ENCODE data around the gene ERC1.

Gene ERC1

DNA sequence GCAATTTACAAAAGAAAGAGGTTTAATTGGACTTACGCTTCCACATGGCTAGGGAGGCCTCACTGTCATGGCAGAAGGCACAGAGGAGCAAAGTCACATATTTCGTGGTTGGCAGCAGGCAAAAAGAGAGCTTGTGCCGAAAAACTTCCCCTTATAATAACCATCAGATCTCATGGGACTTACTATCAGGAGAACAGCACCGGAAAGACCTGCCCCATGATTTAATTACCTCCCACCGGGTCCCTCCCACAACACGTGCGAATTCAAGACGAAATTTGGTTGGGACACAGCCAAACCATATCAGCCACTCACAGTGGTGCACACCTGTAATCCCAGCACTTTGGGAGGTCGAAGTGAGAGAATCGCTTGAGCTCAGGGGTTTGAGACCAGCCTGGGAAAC is 534.8 kb downstream of the ERC1 start:
- no peak for DNase-seq

DNA sequence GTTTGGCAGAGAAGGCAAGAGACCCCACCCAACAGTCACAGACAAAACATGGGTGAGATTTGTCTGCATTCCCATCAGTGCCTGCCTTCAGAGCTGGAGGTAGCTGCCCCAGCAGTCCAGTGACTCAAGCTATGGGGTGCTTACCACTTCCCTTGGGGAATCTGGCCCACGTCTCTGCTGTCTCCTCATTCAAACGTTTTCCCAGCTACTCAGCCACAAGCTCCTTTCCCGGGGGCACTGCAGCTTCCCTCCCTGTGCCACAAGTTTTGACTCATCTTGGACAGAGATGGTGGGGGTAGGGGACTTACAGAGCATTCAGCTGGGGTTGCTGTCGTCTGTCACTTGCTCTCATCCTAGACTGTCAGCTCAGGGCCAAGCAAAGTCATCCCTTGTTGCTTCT is 536.8 kb downstream of the ERC1 start:
- DNase-seq: no peak

DNA sequence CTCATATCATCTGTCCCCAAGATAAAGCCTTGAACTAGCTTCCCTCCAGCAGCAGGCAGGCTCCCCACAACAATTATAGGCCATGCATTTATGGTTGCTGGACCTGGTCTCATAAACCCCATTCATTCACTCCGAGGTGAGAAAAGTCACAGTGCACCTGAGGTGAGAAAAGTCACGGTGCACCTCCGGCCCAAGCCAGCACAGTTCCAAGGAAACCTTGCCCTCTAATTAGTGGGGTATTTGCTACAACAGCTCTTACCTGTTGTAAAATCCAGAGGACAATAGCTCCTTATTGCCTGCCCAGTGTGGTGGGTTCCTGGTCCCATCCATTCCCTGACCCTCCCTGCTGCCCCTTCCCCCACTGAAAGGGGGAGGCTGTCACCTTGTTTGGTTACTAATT is 537.8 kb downstream of the ERC1 start:
- no peak for DNase-seq

DNA sequence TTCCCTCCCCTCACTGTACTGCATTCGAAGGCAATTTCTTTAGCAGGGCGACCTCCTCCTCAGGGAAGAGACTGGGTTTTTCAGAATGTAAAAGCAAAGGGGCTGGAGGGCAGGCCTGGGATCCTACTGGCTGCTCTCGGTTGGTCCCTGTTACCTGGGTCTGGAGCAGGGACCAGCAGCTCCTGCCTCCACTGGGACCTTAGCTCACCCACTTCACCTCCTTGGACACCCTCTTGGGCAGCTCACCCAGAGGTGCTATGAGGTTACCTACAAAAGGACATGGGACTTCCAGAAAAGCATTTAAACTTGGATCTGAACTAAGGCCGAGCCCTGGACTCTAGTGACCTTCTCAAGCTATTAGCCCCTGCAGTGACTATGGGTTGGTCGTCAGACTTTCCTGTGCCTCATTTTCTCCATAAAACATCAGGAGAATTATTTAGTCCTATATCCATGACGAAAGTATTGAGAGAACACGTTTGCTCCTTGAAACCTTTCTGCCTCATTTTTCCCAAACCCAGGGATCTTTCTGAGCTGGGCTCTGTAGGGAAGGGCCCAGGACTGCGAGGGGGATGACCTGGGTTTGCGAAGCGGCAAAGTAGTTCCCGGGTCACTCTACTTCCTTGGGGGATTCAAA is 538.3 kb downstream of the ERC1 start:
- no peak for DNase-seq

DNA sequence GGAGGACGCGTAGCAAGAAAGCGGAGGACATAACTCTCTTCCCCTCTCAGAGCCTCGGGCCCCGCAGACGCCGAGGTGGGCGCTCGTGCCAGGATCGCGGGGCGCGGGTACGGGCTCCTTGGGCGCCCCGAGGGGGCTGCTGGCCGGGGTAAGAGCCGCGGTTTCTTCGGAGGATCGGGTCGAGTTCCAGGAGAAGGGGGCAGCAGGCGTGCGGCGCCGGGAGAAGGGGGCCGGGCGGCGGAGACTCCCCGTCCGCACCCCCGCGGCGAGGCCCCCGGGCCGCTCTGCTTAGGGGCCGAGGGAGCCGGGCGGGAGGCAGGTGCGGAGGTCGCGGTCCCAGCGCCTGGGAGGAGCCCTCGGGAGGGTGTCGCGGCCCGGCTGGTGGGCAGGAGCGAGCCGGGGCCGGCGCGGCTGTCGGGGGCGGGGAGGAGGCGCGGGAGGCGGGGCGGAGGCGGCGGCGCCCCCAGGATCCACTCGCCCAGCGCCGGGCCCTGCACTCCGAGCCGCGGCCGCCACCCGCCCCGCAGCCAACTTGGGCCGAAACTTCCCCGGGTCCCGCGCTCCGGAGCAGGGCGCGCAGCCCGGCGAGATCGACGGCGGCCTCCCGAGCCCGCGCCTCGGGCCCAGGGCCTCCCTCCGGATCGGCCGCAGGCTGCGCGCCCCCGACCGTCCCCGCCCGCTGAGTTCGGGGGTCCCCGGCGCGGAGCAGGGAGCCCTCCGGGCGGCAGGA is 539.0 kb downstream of the ERC1 start:
- peak; percentile 21 for DNase-seq

DNA sequence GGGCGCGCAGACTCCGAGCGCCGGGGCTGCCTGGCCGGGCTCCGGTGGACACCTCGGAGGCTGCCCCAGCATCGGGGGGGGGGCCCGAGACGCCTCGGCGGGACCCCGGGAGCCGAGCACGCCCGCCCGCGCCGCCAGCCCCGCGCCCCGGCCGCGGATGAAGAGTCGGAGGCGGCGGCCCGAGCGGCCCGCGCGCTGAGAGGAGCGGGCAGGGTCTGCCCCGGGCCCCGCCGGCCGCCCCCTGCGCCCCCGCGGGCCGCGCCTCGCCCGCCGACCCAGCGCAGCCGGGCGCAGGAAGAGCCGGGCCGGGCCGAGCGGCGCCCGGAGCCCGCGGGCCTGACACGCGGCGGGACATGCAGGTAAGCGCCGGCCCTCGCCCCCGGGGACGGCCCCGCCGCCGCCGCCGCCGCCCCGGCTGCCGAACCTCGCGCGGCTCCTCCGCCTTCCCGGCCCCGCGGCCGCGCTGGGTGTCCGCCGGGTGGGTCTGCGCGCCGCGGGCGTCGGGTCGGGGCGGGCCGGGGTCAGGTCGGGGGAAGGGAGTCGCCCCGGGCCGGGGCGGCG is 539.6 kb downstream of the ERC1 start:
- no peak for DNase-seq

DNA sequence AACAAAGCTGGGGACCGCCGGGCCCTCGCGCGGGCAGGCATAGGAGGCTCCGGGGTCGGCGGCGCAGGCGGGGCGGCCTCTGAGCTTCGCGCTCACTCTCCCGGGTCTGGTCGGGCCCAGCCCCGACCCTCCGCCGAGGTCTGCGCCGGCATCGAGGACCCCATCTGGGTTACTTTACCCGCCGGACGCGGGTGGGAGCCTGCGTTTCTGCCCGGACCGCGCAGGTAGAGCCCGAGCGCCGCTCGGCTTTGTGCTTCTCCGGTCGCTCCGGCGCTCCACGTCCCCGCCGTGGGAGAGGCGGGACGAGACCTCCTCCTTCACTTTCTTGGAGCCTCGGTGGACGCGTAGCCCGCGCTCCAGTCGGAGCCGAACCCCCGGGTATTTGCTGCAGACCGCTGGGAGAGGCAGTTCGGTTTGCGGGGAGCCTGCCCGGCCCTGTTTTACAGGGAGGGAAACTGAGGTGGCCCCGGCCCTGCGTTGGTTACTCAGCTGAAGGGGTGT is 540.2 kb downstream of the ERC1 start:
- DNase-seq: no peak

GRCh38 chr12:1531654-1532374 is 540.8 kb downstream of the ERC1 start:
- DNase-seq: no peak

DNA sequence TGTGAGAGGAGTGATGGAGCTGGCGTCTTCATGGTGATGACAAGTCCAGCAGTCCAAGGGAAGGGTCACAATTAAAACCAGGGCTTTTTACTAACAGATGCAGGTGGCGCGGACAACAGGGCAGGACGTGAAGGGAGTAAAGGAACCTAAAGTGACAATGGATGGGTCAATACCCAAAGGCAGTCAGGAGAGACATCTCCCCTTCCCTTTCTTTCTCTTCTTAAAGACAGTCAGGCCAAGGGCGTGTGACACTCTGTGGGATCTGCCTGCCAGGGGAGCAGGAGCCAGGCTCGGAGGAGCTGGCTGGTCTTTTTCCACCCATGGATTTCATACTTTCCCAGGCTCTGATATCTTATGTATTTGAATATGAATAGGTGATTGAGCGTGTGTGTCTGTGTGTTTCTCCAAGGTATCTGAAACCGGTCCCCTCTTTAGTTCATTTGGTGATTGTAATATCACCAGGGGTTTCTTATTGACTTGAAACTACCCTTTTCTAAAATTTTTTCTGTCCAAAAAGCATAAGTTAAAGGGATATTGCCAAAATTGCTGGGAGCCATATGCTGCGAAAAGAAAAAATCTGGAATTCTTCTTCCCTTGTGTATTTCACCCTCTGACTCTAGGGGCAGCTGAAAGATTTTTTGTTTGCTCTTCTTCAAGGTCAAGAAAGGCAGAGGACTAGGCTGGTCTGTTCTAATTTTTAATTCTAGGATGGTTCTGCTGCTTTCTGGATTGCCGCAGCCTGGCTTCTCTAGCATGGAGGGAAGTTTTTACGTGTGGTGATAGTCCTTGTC is 541.5 kb downstream of the ERC1 start:
- DNase-seq: no peak

- peak; percentile 75 for DNase-seq
Measured at GRCh38 chr12:1533205-1533601, 542.2 kb downstream of the ERC1 start.

GRCh38 chr12:1533602-1534304 is 542.7 kb downstream of the ERC1 start:
- DNase-seq: peak; percentile 57

- DNase-seq: peak; percentile 49
Measured at GRCh38 chr12:1534748-1535147, 543.7 kb downstream of the ERC1 start.

- no peak for DNase-seq
Measured at GRCh38 chr12:1536817-1537216, 545.8 kb downstream of the ERC1 start.

- DNase-seq: no peak
Measured at GRCh38 chr12:1539135-1539534, 548.1 kb downstream of the ERC1 start.

GRCh38 chr12:1540690-1541089 is 549.7 kb downstream of the ERC1 start:
- no peak for DNase-seq

GRCh38 chr12:1542599-1542998 is 551.6 kb downstream of the ERC1 start:
- no peak for DNase-seq

DNA sequence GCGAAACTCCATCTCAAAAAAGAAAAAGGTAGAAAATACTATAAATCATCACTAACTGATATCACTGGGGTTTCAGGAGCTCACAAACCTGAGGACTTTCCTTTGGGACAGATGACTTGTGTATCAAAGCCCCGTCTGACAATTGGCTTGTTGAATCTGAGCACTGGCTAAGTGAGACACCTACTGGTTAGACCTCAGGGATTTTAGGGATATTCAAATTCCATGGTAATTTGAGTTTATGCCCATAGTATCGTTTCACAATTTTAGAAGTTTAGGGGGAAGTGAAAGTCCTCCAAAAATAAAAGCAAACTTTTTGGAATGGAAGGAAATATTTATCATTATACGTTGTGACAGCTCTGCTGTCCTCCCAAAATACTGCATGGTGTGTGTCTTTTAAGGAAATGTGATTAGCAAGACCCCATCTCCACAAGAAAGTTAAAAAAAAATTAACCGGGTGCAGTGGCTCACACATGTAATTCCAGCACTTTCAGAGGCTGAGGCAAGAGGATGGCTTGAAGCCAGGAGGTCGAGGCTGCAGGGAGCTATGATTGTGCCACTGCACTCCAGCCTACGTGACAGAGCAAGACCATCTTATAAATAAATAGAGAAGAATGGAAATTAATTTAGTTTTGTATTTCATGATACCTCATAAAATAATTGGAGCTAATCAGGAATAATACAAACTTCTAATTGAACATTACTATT is 554.1 kb downstream of the ERC1 start:
- peak; percentile 33 for DNase-seq
